ENCODE results near the gene RASA3.

Gene RASA3

DNA sequence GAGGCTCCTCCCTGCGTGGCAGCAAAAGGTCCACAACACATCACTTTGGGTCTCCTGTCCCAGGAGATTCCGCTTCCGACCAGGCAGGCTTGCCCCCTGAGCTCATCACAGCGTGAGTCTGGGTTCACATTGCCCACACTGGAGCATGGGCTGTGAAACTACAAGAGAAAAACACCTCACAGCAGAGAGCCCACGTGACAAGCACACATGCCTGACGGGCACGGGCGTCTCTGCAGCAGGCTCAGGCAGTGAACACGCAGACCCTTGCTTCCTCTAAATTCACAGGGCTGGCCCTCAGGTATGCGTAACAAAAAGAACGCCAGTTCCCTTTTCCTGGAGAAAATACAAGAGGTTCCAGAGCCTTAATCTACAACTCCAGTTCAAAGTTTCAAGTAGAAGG is 41.9 kb downstream of the RASA3 start:
- DNase-seq (ENCODE audit: extremely low read depth, low read depth): no peak
- TF ChIP-seq, protein P1, sequence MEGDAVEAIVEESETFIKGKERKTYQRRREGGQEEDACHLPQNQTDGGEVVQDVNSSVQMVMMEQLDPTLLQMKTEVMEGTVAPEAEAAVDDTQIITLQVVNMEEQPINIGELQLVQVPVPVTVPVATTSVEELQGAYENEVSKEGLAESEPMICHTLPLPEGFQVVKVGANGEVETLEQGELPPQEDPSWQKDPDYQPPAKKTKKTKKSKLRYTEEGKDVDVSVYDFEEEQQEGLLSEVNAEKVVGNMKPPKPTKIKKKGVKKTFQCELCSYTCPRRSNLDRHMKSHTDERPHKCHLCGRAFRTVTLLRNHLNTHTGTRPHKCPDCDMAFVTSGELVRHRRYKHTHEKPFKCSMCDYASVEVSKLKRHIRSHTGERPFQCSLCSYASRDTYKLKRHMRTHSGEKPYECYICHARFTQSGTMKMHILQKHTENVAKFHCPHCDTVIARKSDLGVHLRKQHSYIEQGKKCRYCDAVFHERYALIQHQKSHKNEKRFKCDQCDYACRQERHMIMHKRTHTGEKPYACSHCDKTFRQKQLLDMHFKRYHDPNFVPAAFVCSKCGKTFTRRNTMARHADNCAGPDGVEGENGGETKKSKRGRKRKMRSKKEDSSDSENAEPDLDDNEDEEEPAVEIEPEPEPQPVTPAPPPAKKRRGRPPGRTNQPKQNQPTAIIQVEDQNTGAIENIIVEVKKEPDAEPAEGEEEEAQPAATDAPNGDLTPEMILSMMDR (IDR thresholded peaks at IDR 0.05; ENCODE audit: low read depth, low read length): no peak

DNA sequence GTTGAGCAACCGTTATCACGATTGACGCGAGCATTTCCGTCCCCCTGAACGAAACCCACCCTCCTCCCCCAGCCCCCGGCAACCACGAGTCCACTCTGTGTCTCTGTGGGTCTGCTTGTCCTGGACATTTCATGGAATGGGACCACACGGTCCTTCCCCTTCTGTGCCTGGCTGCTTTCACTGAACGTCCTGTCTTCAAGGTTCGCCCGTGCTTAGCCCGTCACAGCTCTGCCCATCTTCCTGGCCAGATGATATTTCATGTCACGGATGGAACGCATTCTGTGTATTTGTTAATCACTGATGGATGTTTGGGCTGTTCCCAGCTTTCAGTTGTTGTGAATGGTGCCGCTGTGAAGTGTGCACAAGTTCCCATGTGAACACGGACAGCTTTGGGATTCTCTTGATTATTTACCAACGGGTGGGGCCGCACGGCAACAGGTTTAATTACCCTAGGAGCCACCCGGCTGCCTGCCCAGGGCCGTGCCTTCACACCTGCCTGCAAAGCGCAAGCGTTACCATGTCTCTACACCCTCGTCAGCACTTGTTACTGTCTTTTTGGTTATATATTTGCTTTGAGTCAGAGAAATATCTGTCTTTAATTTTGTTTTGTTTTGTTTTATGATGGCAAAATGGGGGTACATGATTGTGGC is 42.5 kb downstream of the RASA3 start:
- TF ChIP-seq, protein P1 (IDR thresholded peaks at IDR 0.05; ENCODE audit: low read depth, low read length): no peak
- no peak for DNase-seq (ENCODE audit: extremely low read depth, low read depth)

DNA sequence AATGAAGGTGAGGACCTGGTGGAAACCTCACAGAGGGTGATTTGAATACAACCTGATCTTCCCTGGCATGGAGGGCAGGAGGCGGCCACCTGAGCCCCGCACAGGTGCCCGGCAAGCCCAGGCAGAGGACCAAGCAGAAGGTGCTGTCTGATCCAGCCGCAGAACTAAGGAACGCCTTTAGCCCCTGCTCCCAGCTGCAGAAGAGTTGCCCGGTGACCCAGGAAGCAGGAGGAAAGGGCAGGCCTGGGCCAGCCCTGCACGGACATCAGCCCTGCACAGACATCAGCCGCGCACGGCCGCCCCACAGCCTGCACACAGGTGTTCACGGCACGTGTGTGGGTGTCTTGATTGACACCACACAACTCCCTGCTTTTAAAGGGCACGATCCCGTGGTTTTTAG is 43.1 kb downstream of the RASA3 start:
- no peak for DNase-seq (ENCODE audit: extremely low read depth, low read depth)
- TF ChIP-seq, protein P1 (IDR thresholded peaks at IDR 0.05; ENCODE audit: low read depth, low read length): no peak

DNA sequence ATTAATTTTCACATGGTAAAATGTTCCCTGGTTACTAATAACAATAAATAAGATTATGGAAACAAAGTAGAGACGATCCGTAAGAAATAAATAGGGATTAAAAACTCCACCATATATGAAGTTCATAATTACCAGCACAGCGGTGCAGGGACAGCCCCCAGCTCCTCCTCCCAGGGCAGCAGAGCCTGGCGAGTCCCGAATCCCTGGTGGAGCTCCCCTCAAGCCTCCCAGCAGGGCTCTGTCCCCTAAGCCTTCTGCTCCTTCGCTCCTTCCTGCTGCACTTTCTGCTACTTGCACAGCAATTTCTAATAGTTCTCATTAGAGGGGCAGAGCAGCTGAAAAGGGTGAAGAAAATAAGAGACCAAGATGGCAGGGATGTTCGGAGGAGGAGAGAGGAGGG is 43.6 kb downstream of the RASA3 start:
- TF ChIP-seq, protein P1 (IDR thresholded peaks at IDR 0.05; ENCODE audit: low read depth, low read length): no peak
- no peak for DNase-seq (ENCODE audit: extremely low read depth, low read depth)

DNA sequence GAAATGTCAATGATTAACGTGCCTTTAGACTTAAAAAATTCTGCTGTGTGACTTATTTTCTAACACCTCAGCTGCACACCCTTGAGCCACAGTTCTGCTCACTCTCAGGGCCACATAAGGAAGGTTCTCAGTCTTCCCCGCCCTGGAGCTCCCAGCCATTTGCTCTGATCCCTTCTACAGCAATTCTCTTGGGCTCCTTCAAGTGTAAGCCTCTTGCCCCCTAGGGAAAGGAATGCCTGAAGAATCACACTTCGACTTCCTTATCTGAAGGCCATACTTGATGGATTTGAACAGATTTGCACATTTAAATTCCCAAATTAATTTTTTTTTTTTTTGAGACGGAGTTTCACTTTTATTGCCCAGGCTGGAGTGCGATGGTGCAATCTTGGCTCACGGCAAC is 44.2 kb downstream of the RASA3 start:
- no peak for DNase-seq (ENCODE audit: extremely low read depth, low read depth)
- TF ChIP-seq, protein P1 (IDR thresholded peaks at IDR 0.05; ENCODE audit: low read depth, low read length): no peak

DNA sequence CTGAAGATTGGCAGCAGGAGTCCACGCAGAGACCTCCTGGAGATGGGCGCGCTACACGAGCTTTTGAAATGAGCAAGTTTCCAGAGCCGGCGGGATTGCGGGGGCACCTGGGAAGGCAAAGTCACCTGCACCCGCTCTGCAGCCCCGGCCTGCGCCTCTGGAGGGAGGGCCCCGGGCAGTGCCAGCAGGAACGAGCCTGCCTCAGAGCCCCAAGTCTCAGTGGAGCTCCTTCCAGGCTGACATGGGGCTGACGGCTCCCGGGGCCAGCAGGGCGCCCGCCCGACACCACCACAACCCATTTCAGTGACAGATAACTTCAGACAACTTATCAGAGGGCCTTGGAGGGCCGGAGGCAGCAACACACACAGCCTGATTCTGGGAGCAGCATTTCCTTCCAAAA is 45.0 kb downstream of the RASA3 start:
- TF ChIP-seq, protein P1 (IDR thresholded peaks at IDR 0.05; ENCODE audit: low read depth, low read length): no peak
- no peak for DNase-seq (ENCODE audit: extremely low read depth, low read depth)

DNA sequence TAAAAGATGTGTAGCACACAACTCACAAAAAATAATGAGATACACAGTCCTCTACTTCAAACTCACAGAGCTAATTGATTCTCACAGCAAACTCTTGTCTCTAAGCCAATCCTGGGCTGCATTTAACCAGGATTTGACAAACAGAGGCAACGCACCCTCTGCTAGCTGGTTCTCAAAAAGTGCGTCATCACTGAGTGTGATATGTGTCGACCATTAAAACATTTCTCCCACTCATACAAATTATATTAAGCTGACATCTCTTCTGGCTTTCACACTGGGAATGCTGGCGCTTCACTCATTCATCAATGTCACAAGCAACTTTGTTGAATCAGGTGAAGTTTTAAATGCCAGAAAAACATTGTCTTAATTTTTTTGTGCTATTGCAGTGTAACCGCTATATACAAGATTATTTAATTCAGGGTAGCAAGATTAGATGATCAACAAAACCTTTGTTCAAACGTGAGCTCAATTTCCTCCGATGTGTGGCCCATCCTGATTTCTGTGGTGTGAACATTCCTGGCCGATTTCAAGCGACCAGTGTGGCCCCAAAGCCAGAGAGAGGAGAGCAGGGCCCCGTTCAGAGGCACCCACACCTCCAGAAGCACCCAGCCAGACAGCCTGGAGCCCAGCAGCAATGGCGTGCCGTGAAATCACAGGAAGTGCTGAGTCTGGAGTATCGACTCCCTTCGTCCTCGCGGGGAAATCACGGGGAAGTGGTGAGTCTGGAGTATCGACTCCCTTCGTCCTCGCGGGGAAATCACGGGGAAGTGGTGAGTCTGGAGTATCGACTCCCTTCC is 49.4 kb downstream of the RASA3 start:
- TF ChIP-seq, protein P1 (IDR thresholded peaks at IDR 0.05; ENCODE audit: low read depth, low read length): no peak
- no peak for DNase-seq (ENCODE audit: extremely low read depth, low read depth)

Measured in AG09319 (cell line).